Activated T-cell treated with anti-CD3 and anti-CD28 coated beads, Interleukin-2, amount 50 U/mL, for 24 hours (primary cell): ENCODE results near the gene LGALS4.
"Not testable (repeated sequence)": the region's sequence is repeated elsewhere in the genome, so short reads cannot be mapped to it uniquely, and the experiment has no call there.

Source experiments
- DNase-seq: peaks from one replicate; pipeline ENCODE4 v3.0.0-alpha.2; 2020
- H3K27ac Mint-ChIP-seq: 2 replicates; pipeline ENCODE4 v1.8.0; 2020; ENCODE audit warnings: mild to moderate bottlenecking, mixed read lengths
- H3K27me3 Mint-ChIP-seq: 2 replicates; pipeline ENCODE4 v1.8.0; 2020; ENCODE audit warnings: mixed read lengths
- H3K36me3 Mint-ChIP-seq: 2 replicates; pipeline ENCODE4 v1.8.0; 2020; ENCODE audit warnings: low read depth, mixed read lengths
- H3K4me1 Mint-ChIP-seq: 2 replicates; pipeline ENCODE4 v1.8.0; 2020; ENCODE audit warnings: low read depth, mixed read lengths
- H3K4me3 Mint-ChIP-seq: 2 replicates; pipeline ENCODE4 v1.8.0; 2020; ENCODE audit warnings: mild to moderate bottlenecking, moderate library complexity, mixed read lengths
- H3K9me3 Mint-ChIP-seq: 2 replicates; pipeline ENCODE4 v1.8.0; 2020; ENCODE audit warnings: mixed read lengths

Gene LGALS4

GRCh38 chr19:38817081-38817480 is 4.3 kb upstream of the LGALS4 start:
- no peaks in the 10 kb centered on the region for H3K27me3 Mint-ChIP-seq
- H3K4me3 Mint-ChIP-seq = no peak overlapping the region
- H3K4me1 Mint-ChIP-seq = peaks cover 3% of the 10 kb centered on the region
- H3K36me3 Mint-ChIP-seq = peaks cover 47% of the 10 kb centered on the region
- no peak overlapping the region for H3K27ac Mint-ChIP-seq
- no peak for DNase-seq
- H3K9me3 Mint-ChIP-seq = no peaks in the 10 kb centered on the region

DNA sequence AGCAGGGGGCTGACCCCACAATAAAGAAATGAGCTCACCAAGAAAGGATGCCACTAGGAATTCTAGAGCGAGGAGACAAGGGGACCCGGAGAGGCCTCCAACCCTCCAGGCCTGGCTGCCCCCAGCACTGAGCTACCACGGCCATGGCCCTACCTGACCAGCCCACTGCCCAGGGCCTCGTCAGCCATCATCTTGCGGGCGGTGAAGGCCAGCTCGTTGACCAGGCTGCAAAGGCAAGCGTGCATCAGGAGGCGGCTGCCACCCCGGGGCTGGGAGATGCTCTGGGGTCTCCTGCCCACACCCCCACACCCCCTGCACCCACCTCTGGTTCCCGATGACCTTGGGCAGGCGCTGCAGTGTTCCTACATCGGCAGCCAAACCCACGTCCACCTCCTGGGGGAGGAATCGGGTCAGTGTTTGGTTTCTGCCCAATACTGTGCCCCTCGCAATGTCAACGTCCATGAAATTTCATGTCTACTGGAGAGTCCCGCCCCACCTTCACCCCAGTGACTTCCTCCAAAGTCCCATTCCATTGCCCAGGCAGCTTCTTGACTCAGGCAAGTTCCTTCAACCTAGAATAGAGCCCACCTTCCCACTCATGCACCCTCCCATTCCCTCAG is 3.5 kb upstream of the LGALS4 start:
- no peak for DNase-seq
- peaks cover 43% of the 10 kb centered on the region for H3K36me3 Mint-ChIP-seq
- H3K27ac Mint-ChIP-seq = peak overlapping the region; percentile 64
- no peaks in the 10 kb centered on the region for H3K9me3 Mint-ChIP-seq
- no peak overlapping the region for H3K4me3 Mint-ChIP-seq
- peaks cover 3% of the 10 kb centered on the region for H3K4me1 Mint-ChIP-seq
- H3K27me3 Mint-ChIP-seq = no peaks in the 10 kb centered on the region

DNA sequence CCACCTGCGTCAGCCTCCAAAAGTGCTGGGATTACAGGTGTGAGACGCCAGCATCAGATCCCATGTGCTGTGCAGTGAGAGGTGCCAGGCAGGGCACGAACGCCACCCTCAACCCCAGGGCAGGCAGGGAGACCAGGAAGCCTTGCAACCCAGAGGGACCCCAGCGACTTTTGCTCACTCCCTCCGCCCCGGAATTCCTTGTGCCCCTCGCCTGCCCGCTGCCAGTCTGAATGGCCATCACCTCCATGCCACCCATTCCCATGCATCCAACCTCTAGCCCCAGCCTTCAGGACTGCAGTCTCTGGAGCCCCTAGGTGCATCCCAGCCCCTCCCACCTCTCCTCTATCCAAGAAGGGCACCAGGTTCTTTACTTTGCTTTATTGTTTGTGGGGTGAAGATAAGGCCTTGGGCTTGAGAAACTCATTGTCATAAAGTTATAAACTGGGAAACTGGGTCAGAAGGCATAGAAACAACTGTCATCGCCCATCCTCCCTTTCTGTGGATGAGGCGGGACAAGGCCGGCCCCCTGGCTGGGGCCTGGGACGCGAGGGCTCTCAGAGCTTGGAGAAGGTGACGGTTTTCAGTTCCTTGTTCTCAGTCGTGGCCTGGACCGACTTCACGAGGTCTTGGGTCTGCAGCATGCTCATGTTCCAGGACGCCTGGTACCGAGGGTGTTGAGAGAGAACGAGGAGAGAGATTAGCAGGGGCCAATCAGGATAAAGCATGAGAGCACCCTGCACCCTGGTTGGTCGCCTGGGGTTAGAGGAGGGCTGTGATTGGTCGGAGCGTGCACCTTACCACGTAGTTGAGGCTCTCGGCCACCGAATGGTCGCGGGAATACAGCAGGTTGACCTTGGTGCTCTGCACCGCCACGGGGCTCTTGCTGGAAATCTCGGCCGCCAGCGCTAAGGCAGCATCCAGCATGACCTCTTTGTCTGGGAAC is 2.6 kb upstream of the LGALS4 start:
- H3K9me3 Mint-ChIP-seq = no peaks in the 10 kb centered on the region
- peaks cover 35% of the 10 kb centered on the region for H3K36me3 Mint-ChIP-seq
- no peaks in the 10 kb centered on the region for H3K27me3 Mint-ChIP-seq
- H3K4me3 Mint-ChIP-seq = no peak overlapping the region
- no peak overlapping the region for H3K27ac Mint-ChIP-seq
- DNase-seq = no peak
- H3K4me1 Mint-ChIP-seq = peaks cover 3% of the 10 kb centered on the region

DNA sequence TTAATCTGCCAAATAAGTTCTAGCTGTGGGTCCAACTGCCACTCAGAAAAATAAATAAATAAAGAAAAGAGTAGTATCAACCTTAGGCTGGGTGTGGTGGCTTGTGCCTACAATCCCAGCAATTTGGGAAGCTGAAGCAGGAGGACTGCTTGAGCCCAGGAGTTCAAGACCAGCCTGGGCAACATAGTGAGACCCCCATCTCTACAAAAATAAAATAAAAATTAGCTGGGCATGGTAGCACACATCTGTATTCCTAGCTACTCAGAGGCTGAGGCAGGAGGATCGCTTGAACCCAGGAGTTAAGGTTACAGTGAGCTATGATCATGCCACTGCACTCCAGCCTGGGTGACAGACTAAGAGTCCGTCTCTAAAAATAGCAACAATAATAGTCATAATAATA is 1.2 kb upstream of the LGALS4 start:
- peaks cover 30% of the 10 kb centered on the region for H3K36me3 Mint-ChIP-seq
- DNase-seq, H3K27me3 Mint-ChIP-seq, H3K9me3 Mint-ChIP-seq, H3K4me3 Mint-ChIP-seq, H3K4me1 Mint-ChIP-seq, H3K27ac Mint-ChIP-seq: not testable (repeated sequence)

DNA sequence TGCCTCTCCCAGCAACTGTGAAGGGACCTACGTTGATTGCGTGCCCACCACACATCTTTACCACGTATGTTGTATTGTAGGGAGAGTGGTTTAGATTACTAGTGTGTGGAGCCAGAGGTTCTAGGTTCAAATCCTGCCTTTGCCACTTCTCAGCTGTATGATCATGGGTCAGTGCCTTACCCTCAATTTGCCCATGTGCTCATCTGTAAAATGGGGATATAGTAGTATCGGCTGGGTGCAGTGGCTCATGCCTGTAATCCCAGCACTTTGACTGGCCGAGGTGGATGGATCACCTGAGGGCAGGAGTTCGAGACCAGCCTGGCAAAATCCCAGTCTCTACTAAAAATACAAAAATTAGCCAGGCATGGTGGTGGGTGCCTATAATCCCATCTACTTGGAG is 578 bp upstream of the LGALS4 start:
- H3K4me1 Mint-ChIP-seq = no peaks in the 10 kb centered on the region
- no peak overlapping the region for H3K27ac Mint-ChIP-seq
- H3K9me3 Mint-ChIP-seq = no peaks in the 10 kb centered on the region
- peaks cover 30% of the 10 kb centered on the region for H3K36me3 Mint-ChIP-seq
- no peaks in the 10 kb centered on the region for H3K27me3 Mint-ChIP-seq
- DNase-seq = no peak
- no peak overlapping the region for H3K4me3 Mint-ChIP-seq

DNA sequence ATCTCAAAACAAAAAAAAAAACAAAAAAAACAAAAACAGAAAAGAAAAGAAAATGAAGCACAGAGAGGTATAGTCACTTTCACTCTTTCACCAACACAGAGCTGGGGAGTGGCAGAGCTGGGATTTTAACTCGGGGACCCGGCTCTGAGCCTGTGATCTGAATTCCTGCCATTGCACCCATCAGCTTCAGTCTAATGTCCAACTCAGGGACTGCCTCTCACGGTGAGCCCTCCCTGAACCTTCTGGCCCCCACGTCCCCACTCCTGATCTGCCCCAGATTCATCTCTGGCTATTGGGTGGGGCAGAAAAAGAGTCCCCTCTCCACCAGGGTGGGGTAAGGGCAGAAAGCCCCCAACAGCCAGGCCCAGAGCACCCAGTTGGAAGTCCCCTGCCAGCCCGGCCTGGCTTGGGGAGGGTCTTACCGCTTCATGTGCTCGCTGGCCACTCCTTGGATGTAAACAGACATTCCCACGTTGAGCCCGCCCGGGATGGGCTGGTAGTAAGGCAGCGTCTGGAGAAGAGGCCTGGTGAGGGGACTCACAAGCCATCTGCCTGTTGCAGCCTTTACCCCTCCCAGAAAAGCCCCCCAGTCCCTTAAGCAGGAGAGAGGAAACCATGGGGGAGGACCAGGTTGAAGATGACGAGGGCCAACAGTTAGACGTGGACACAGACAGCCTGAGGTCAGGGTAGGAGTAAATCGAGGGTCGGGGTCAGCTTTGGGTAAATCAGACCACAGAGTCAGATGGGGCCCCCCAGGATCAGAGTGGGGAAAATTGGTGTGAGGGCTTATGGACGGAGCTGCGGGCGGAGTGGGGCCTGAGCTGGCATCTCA is 520 bp downstream of the LGALS4 start:
- H3K4me1 Mint-ChIP-seq = no peaks in the 10 kb centered on the region
- no peak for DNase-seq
- peak overlapping the region; percentile 27 for H3K27ac Mint-ChIP-seq
- peaks cover 24% of the 10 kb centered on the region for H3K36me3 Mint-ChIP-seq
- H3K27me3 Mint-ChIP-seq = no peaks in the 10 kb centered on the region
- no peak overlapping the region for H3K4me3 Mint-ChIP-seq
- H3K9me3 Mint-ChIP-seq = no peaks in the 10 kb centered on the region

- Mint-ChIP-seq H3K27ac (no peak overlapping the region), H3K4me1 (peaks cover 5% of the 10 kb centered on the region), H3K27me3 (no peaks in the 10 kb centered on the region), H3K9me3 (no peaks in the 10 kb centered on the region), H3K36me3 (peaks cover 1% of the 10 kb centered on the region), H3K4me3 (no peak overlapping the region)
- DNase-seq = no peak
Observed at GRCh38 chr19:38809592-38810252, 3.0 kb downstream of the LGALS4 start.

GRCh38 chr19:38808741-38809140 is 4.0 kb downstream of the LGALS4 start:
- Mint-ChIP-seq H3K36me3 (no peaks in the 10 kb centered on the region), H3K27me3 (no peaks in the 10 kb centered on the region), H3K9me3 (no peaks in the 10 kb centered on the region), H3K4me1 (peaks cover 5% of the 10 kb centered on the region), H3K27ac (no peak overlapping the region), H3K4me3 (no peak overlapping the region)
- DNase-seq = no peak

GRCh38 chr19:38807374-38808098 is 5.2 kb downstream of the LGALS4 start:
- DNase-seq, H3K27me3 Mint-ChIP-seq, H3K36me3 Mint-ChIP-seq, H3K4me1 Mint-ChIP-seq, H3K4me3 Mint-ChIP-seq, H3K27ac Mint-ChIP-seq, H3K9me3 Mint-ChIP-seq: not testable (repeated sequence)

- H3K9me3 Mint-ChIP-seq = no peaks in the 10 kb centered on the region
- H3K27ac Mint-ChIP-seq = no peak overlapping the region
- no peaks in the 10 kb centered on the region for H3K36me3 Mint-ChIP-seq
- peaks cover 5% of the 10 kb centered on the region for H3K4me1 Mint-ChIP-seq
- H3K27me3 Mint-ChIP-seq = no peaks in the 10 kb centered on the region
- DNase-seq = no peak
- no peak overlapping the region for H3K4me3 Mint-ChIP-seq
Observed at GRCh38 chr19:38806371-38806770, 6.4 kb downstream of the LGALS4 start.

DNA sequence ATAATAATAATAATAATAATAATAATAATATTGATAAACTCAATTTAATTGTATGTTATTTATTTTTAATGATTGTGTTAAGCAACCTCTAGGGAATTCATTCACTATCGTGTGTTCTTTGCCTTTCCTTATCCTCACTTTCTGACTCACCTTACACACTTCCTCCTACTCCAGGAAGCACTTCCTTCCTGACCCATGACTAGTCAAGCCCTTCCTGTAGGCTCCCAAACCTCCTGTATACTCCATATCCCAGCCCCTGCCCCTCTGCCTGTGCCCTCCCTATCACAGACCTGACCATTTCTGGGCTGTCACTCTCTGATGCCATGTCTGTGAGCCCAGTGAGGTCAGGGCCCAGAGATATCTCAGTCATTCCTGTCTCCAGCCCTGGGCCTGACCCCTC is 7.6 kb downstream of the LGALS4 start:
- Mint-ChIP-seq H3K9me3 (no peaks in the 10 kb centered on the region), H3K4me1 (peaks cover 5% of the 10 kb centered on the region), H3K27ac (peak overlapping the region; percentile 34), H3K36me3 (no peaks in the 10 kb centered on the region), H3K4me3 (no peak overlapping the region), H3K27me3 (no peaks in the 10 kb centered on the region)
- no peak for DNase-seq

DNA sequence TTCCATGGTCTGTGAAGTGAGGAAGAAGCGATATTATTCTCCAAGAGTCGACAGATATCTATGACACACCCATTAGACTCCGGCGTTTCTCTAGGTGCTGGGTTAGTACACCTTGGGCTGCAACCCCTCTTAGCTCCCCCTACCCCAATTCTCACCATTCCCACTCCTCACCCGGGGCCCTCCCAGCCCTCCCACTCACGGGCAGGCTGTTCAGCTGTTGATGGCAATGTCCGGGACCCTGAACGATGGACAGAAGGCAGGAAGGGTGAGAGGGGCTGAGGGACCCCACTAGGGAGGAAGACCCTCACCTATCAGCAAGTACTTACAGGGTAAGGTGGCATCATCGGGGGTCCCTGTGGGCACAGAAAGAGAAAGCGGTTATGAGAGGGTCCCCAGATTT is 9.2 kb downstream of the LGALS4 start:
- no peaks in the 10 kb centered on the region for H3K27me3 Mint-ChIP-seq
- H3K9me3 Mint-ChIP-seq = no peaks in the 10 kb centered on the region
- H3K4me3 Mint-ChIP-seq = no peak overlapping the region
- H3K4me1 Mint-ChIP-seq = peaks cover 8% of the 10 kb centered on the region
- no peaks in the 10 kb centered on the region for H3K36me3 Mint-ChIP-seq
- no peak overlapping the region for H3K27ac Mint-ChIP-seq
- DNase-seq = no peak

DNA sequence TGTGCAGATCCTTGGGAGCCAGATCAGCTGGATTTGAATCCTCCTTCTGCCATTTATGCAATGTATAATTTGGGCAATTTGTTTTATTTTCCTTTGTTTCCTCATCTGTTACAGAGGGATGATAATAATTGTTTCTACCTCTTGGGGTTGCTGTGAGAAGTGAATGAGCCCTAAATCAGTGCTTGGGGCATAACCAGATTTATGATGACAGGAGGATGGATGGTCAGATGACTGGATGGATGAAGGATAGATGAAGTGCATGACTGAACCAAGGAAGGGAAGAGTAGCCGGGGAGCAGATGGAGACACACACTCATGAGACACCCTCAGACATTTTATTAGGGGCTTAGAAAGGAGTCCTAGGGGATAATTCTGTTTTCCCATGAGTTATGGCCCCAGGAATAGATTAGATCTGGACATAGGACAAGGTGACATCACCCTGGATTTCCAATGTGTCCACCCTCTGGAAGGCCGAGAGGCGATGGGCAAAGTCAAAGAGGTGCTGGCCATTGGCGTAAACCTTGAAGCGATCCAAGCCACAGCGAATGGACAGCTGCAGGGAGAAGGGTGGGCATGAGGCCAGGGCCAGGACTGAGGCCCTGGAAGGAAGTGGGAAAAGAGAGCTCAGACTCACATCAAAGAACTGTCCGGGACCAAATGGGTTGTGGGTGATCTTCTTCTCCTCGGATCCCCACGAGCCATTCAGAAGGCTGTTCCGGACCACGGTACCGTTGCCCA is 11.2 kb downstream of the LGALS4 start:
- no peak overlapping the region for H3K4me3 Mint-ChIP-seq
- H3K9me3 Mint-ChIP-seq = no peaks in the 10 kb centered on the region
- H3K4me1 Mint-ChIP-seq = peaks cover 8% of the 10 kb centered on the region
- DNase-seq = no peak
- no peaks in the 10 kb centered on the region for H3K27me3 Mint-ChIP-seq
- no peaks in the 10 kb centered on the region for H3K36me3 Mint-ChIP-seq
- H3K27ac Mint-ChIP-seq = no peak overlapping the region
